MM.1S (cell line): Measurements from ENCODE around the gene PDE4B.

Experiments
- CTCF ChIP-seq: fragments of 300-600 bp; sonication (generic); IDR thresholded peaks from 2 replicates; pipeline ENCODE4 v1.5.1; 2016; ENCODE audit warnings: antibody characterized with exemption, low read length, mixed read lengths
- EZH2 ChIP-seq: fragments of 300-600 bp; sonication (generic); optimal IDR thresholded peaks from 2 replicates; pipeline ENCODE3; 2017; ENCODE audit warnings: low read depth, mild to moderate bottlenecking, antibody characterized with exemption, low read length, mixed read lengths
- EZH2phosphoT487 ChIP-seq: fragments of 300-600 bp; sonication (generic); IDR thresholded peaks from 2 replicates; pipeline ENCODE4 v1.6.1; 2018; ENCODE audit warnings: antibody characterized with exemption, low read length

- no peak for TF ChIP-seq CTCF
- TF ChIP-seq EZH2 = no peak
- no peak for TF ChIP-seq EZH2phosphoT487
Measured at GRCh38 chr1:66298464-66298863, 505.8 kb downstream of the PDE4B start.
